DND-41 (cell line): ENCODE data around the gene TMEM88.

Experiments used
- ATAC-seq: fragments of 200-7000 bp; cut with Tn5 transposase; 3 replicates; pipeline ENCODE4 v1.9.1; 2021; ENCODE audit warnings: low read depth; ENCODE audit not compliant: insufficient read depth
- DNase-seq: peaks from one replicate; pipeline ENCODE4 v3.0.0-alpha.2; 2020
- H2AFZ ChIP-seq: 2 replicates; pipeline ENCODE4 v1.6.0; 2012; ENCODE audit warnings: low read depth, low read length
- H3K27ac ChIP-seq: 2 replicates; pipeline ENCODE4 v1.5.1; 2012; ENCODE audit warnings: low read length, inconsistent platforms
- H3K27me3 ChIP-seq: fragments of 200-600 bp; sonication (generic); 2 replicates; pipeline ENCODE4 v1.6.0; 2012; ENCODE audit warnings: low read length, mild to moderate bottlenecking, inconsistent platforms; ENCODE audit not compliant: insufficient read depth, poor library complexity
- H3K36me3 ChIP-seq: 2 replicates; pipeline ENCODE4 v1.5.1; 2012; ENCODE audit warnings: low read length, inconsistent platforms; ENCODE audit not compliant: insufficient read depth
- H3K4me1 ChIP-seq: 2 replicates; pipeline ENCODE4 v1.5.1; 2012; ENCODE audit warnings: mild to moderate bottlenecking, low read length; ENCODE audit not compliant: insufficient read depth
- H3K4me2 ChIP-seq: 2 replicates; pipeline ENCODE4 v1.6.0; 2012; ENCODE audit warnings: mild to moderate bottlenecking, moderate library complexity, low read length, inconsistent platforms; ENCODE audit not compliant: insufficient read depth
- H3K4me3 ChIP-seq, 2 experiments: fragments of 200-600 bp in 1 of 2; shearing (Covaris generic) in 1 of 2; 2 replicates each; pipeline ENCODE4 v1.5.1; 2012 to 2016; ENCODE audit warnings: inconsistent platforms in 2 of 2, low read length in 2 of 2, mild to moderate bottlenecking in 2 of 2, low read depth in 1 of 2, moderate library complexity in 1 of 2
- H3K79me2 ChIP-seq: 2 replicates; pipeline ENCODE4 v1.6.0; 2012; ENCODE audit warnings: low read length, inconsistent platforms; ENCODE audit not compliant: insufficient read depth
- H3K9ac ChIP-seq: 2 replicates; pipeline ENCODE4 v1.6.0; 2012; ENCODE audit warnings: low read depth, mild to moderate bottlenecking, inconsistent platforms, low read length, moderate library complexity
- H3K9me3 ChIP-seq: 2 replicates; pipeline ENCODE4 v1.5.1; 2012; ENCODE audit warnings: low read length, moderate library complexity, mild to moderate bottlenecking, inconsistent platforms; ENCODE audit not compliant: insufficient read depth, severe bottlenecking
- H4K20me1 ChIP-seq: 2 replicates; pipeline ENCODE4 v1.6.0; 2012; ENCODE audit warnings: low read length; ENCODE audit not compliant: insufficient read depth
- EZH2 ChIP-seq: IDR thresholded peaks from 3 replicates; pipeline ENCODE4 v1.6.1; 2012; ENCODE audit warnings: borderline replicate concordance, low read depth, mild to moderate bottlenecking, moderate library complexity, low read length, inconsistent platforms; ENCODE audit not compliant: severe bottlenecking
- TF ChIP-seq, protein P1 (sequence below): IDR thresholded peaks from 2 replicates; pipeline ENCODE4 v1.5.1; 2012; ENCODE audit warnings: borderline replicate concordance, low read length, moderate library complexity, mild to moderate bottlenecking; ENCODE audit not compliant: poor library complexity, severe bottlenecking; ENCODE audit errors: extremely low read depth

TMEM88 gene

DNA sequence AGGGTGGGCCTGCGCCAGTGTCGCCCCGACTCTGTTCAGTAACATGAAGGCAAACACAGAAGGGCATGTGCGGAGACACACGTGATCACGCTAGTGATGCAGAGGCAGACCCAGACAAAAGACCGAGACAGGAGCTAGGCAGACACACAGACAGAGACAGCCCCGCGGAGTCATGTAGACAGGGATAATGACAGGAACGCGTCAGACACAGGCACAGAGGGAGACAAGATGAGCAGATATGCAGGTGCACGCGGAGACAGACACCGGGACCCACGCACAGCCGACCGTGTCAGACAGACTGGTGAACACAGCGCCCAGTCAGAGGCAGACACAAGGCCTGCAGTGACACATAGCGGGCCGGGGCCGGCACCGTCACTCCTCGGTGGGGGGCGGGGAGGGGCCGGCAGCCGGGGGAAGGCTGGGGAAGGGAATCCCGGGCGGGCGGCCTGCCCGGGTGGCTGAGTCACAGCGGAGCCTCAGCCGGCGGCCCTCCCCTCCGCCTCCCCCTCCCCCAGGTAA, 13.4 kb upstream of the TMEM88 start:
- Histone ChIP-seq H3K9me3 (no peaks in the 10 kb centered on the region), H3K27ac (peak overlapping the region; percentile 73; the same call in 1 of the 2 replicates), H3K4me1 (peaks cover 77% of the 10 kb centered on the region), H3K4me2 (peak overlapping the region; percentile 95), H3K9ac (peak overlapping the region; percentile 60), H3K27me3 (peaks cover 45% of the 10 kb centered on the region), H3K36me3 (peaks cover 7% of the 10 kb centered on the region; the same call in 1 of the 2 replicates), H2AFZ (peak overlapping the region; percentile 76), H3K4me3 (peak overlapping the region; percentile 81 to 91; a peak in 3 of 4 replicates), H3K79me2 (no peaks in the 10 kb centered on the region; the same call in 1 of the 2 replicates), H4K20me1 (peaks cover 31% of the 10 kb centered on the region)
- DNase-seq (peak; percentile 63), ATAC-seq (peak; percentile 12)
- TF ChIP-seq EZH2, result no peak
- TF ChIP-seq, protein P1, sequence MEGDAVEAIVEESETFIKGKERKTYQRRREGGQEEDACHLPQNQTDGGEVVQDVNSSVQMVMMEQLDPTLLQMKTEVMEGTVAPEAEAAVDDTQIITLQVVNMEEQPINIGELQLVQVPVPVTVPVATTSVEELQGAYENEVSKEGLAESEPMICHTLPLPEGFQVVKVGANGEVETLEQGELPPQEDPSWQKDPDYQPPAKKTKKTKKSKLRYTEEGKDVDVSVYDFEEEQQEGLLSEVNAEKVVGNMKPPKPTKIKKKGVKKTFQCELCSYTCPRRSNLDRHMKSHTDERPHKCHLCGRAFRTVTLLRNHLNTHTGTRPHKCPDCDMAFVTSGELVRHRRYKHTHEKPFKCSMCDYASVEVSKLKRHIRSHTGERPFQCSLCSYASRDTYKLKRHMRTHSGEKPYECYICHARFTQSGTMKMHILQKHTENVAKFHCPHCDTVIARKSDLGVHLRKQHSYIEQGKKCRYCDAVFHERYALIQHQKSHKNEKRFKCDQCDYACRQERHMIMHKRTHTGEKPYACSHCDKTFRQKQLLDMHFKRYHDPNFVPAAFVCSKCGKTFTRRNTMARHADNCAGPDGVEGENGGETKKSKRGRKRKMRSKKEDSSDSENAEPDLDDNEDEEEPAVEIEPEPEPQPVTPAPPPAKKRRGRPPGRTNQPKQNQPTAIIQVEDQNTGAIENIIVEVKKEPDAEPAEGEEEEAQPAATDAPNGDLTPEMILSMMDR, result no peak

DNA sequence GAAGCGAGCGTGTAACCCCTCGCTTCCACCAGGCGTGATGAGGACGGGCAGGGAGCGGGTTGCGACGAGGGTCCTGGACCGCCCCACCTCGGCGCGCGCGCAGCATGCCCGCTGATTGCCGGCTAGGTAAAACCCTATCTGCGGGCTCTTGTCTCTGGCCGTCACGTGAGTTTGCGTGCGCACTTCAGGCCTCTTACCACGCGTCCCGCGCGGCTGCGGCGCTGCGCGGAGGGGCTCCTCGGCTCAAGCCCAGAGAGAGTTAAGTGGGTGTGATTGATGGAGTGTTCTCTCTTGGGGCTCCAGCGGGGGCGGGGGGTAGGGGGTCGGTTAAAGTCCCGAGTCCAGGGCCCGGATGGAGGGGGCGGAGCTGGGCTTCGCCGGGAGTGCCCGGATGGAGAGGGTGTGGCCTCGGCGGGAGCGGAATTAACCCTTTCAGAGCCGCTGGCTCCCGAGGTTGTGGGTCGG, 12.9 kb upstream of the TMEM88 start:
- H3K9ac ChIP-seq, result peak overlapping the region; percentile 60
- peak; percentile 88 for DNase-seq
- TF ChIP-seq EZH2, result peak; percentile 57
- TF ChIP-seq, protein P1, result no peak
- H3K27me3 ChIP-seq, result peaks cover 40% of the 10 kb centered on the region
- no peaks in the 10 kb centered on the region for H3K9me3 ChIP-seq
- H4K20me1 ChIP-seq, result peaks cover 31% of the 10 kb centered on the region
- peak overlapping the region; percentile 76 for H2AFZ ChIP-seq
- H3K36me3 ChIP-seq, result peaks cover 12% of the 10 kb centered on the region; the same call in 1 of the 2 replicates
- no peaks in the 10 kb centered on the region; the same call in 1 of the 2 replicates for H3K79me2 ChIP-seq
- ATAC-seq, result peak; percentile 42
- peak overlapping the region; percentile 95 for H3K4me2 ChIP-seq
- peak overlapping the region; percentile 74 for H3K27ac ChIP-seq
- peak overlapping the region; percentile 81 to 91 for H3K4me3 ChIP-seq
- H3K4me1 ChIP-seq, result peaks cover 72% of the 10 kb centered on the region

DNA sequence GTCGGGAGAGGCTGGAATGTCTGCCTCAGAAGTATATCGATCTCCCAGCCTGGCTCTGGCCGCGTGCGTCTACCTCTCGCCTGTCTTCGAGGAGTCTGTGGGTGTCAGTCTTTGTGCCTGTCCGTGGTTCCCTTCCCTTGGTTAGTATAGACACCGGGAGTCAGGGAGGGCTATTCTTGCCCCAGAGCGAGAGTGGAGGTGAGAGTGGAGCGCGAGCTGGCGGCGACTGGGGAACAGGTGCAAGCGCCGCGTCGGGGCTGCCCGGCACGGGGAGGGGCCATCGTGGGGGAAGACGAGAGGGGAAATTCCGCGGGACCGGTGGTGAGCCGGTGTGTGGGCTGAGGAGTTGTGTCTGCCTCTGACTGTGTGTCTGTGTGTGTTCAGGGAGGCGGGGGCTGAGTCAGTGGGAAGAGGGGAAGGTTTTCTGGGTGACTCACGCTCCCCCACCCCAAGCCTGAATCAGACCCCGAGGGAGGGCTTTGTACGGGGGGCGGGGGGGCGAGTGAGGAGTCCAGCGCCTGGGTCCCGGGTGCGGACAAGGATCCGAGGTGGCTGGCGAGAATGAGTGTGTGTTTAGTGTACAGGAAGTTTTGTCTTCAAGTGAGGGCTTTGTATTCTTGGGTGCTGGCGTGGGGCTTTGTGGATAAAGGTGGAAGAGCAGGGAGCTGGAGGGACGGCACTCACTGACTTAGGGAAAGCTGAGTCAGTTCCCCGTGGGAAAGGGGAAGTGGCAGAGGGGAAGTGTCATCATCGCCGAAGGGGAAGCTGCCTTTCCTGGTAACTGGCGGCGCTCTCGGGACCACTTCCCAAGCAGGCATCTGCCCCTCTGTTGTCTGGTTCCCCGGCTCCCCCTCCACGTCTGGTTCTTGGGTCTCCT, 12.2 kb upstream of the TMEM88 start:
- peaks cover 31% of the 10 kb centered on the region for H4K20me1 ChIP-seq
- ATAC-seq (peak; percentile 12), DNase-seq (peak; percentile 59)
- peak overlapping the region; percentile 74 for H3K27ac ChIP-seq
- H3K9me3 ChIP-seq, result no peaks in the 10 kb centered on the region
- H2AFZ ChIP-seq, result peak overlapping the region; percentile 76
- H3K9ac ChIP-seq, result peak overlapping the region; percentile 60
- no peaks in the 10 kb centered on the region; the same call in 1 of the 2 replicates for H3K79me2 ChIP-seq
- H3K4me2 ChIP-seq, result peak overlapping the region; percentile 95
- peaks cover 34% of the 10 kb centered on the region for H3K27me3 ChIP-seq
- peak overlapping the region; percentile 81 to 91 for H3K4me3 ChIP-seq
- no peak for TF ChIP-seq EZH2
- TF ChIP-seq, protein P1, result no peak
- H3K4me1 ChIP-seq, result peaks cover 65% of the 10 kb centered on the region
- H3K36me3 ChIP-seq, result peaks cover 16% of the 10 kb centered on the region; the same call in 1 of the 2 replicates
